ENCODE data around the gene IFNL2.

Gene IFNL2

GRCh38 chr19:39310558-39311311, 42.5 kb downstream of the IFNL2 start:
- Histone ChIP-seq H3K27me3 (ENCODE audit: insufficient read depth, insufficient read length) (peaks cover 5% of the 10 kb centered on the region), H3K9me3 (ENCODE audit: insufficient read depth, low read length) (no peaks in the 10 kb centered on the region), H3K4me3 (ENCODE audit: insufficient read length, low read depth) (no peak overlapping the region), H3K36me3 (ENCODE audit: insufficient read depth, insufficient read length, low read length) (peaks cover 4% of the 10 kb centered on the region), H3K4me1 (ENCODE audit: insufficient read depth, insufficient read length) (peaks cover 7% of the 10 kb centered on the region), H3K9ac (ENCODE audit: insufficient read length, low read depth) (no peak overlapping the region)
- TF ChIP-seq ZNF274 (IDR thresholded peaks at IDR 0.05; ENCODE audit: low read depth, low read length), result no peak
- TF ChIP-seq SUZ12 (IDR thresholded peaks at IDR 0.05; ENCODE audit: extremely low read depth, insufficient read depth, insufficient read length), result no peak
- TF ChIP-seq YY1 (IDR thresholded peaks at IDR 0.05; ENCODE audit: insufficient read depth, insufficient read length), result no peak
- DNase-seq (ENCODE audit: low read depth, low spot score), result no peak

GRCh38 chr19:39314016-39314728, 46.0 kb downstream of the IFNL2 start:
- Histone ChIP-seq H3K4me1 (ENCODE audit: insufficient read depth, insufficient read length) (peaks cover 7% of the 10 kb centered on the region), H3K4me3 (ENCODE audit: insufficient read length, low read depth) (no peak overlapping the region), H3K36me3 (ENCODE audit: insufficient read depth, insufficient read length, low read length) (peaks cover 4% of the 10 kb centered on the region), H3K27me3 (ENCODE audit: insufficient read depth, insufficient read length) (peaks cover 9% of the 10 kb centered on the region), H3K9me3 (ENCODE audit: insufficient read depth, low read length) (no peaks in the 10 kb centered on the region), H3K9ac (ENCODE audit: insufficient read length, low read depth) (no peak overlapping the region)
- DNase-seq (ENCODE audit: low read depth, low spot score), result no peak
- no peak for TF ChIP-seq YY1 (IDR thresholded peaks at IDR 0.05; ENCODE audit: insufficient read depth, insufficient read length)
- no peak for TF ChIP-seq ZNF274 (IDR thresholded peaks at IDR 0.05; ENCODE audit: low read depth, low read length)
- TF ChIP-seq SUZ12 (IDR thresholded peaks at IDR 0.05; ENCODE audit: extremely low read depth, insufficient read depth, insufficient read length), result no peak

- Histone ChIP-seq H3K27me3 (ENCODE audit: insufficient read depth, insufficient read length) (peaks cover 21% of the 10 kb centered on the region), H3K4me1 (ENCODE audit: insufficient read depth, insufficient read length) (no peaks in the 10 kb centered on the region), H3K9ac (ENCODE audit: insufficient read length, low read depth) (no peak overlapping the region), H3K4me3 (ENCODE audit: insufficient read length, low read depth) (no peak overlapping the region), H3K36me3 (ENCODE audit: insufficient read depth, insufficient read length, low read length) (peaks cover 4% of the 10 kb centered on the region), H3K9me3 (ENCODE audit: insufficient read depth, low read length) (no peaks in the 10 kb centered on the region)
- no peak for TF ChIP-seq SUZ12 (IDR thresholded peaks at IDR 0.05; ENCODE audit: extremely low read depth, insufficient read depth, insufficient read length)
- TF ChIP-seq YY1 (IDR thresholded peaks at IDR 0.05; ENCODE audit: insufficient read depth, insufficient read length), result no peak
- no peak for TF ChIP-seq ZNF274 (IDR thresholded peaks at IDR 0.05; ENCODE audit: low read depth, low read length)
- no peak for DNase-seq (ENCODE audit: low read depth, low spot score)
Observed at GRCh38 chr19:39315933-39316332, 47.7 kb downstream of the IFNL2 start.

GRCh38 chr19:39316627-39317321, 48.6 kb downstream of the IFNL2 start:
- no peak for DNase-seq (ENCODE audit: low read depth, low spot score)
- TF ChIP-seq YY1 (IDR thresholded peaks at IDR 0.05; ENCODE audit: insufficient read depth, insufficient read length) (no peak), ZNF274 (IDR thresholded peaks at IDR 0.05; ENCODE audit: low read depth, low read length) (no peak), SUZ12 (IDR thresholded peaks at IDR 0.05; ENCODE audit: extremely low read depth, insufficient read depth, insufficient read length) (no peak)
- H3K4me3 ChIP-seq (ENCODE audit: insufficient read length, low read depth), result no peak overlapping the region
- no peaks in the 10 kb centered on the region for H3K9me3 ChIP-seq (ENCODE audit: insufficient read depth, low read length)
- peaks cover 4% of the 10 kb centered on the region for H3K36me3 ChIP-seq (ENCODE audit: insufficient read depth, insufficient read length, low read length)
- H3K4me1 ChIP-seq (ENCODE audit: insufficient read depth, insufficient read length), result no peaks in the 10 kb centered on the region
- peaks cover 21% of the 10 kb centered on the region for H3K27me3 ChIP-seq (ENCODE audit: insufficient read depth, insufficient read length)
- H3K9ac ChIP-seq (ENCODE audit: insufficient read length, low read depth), result no peak overlapping the region

- Histone ChIP-seq H3K9me3 (ENCODE audit: insufficient read depth, low read length) (no peaks in the 10 kb centered on the region), H3K4me1 (ENCODE audit: insufficient read depth, insufficient read length) (no peaks in the 10 kb centered on the region), H3K9ac (ENCODE audit: insufficient read length, low read depth) (no peak overlapping the region), H3K27me3 (ENCODE audit: insufficient read depth, insufficient read length) (peaks cover 21% of the 10 kb centered on the region), H3K4me3 (ENCODE audit: insufficient read length, low read depth) (no peak overlapping the region), H3K36me3 (ENCODE audit: insufficient read depth, insufficient read length, low read length) (peaks cover 4% of the 10 kb centered on the region)
- DNase-seq (ENCODE audit: low read depth, low spot score), result no peak
- no peak for TF ChIP-seq ZNF274 (IDR thresholded peaks at IDR 0.05; ENCODE audit: low read depth, low read length)
- no peak for TF ChIP-seq SUZ12 (IDR thresholded peaks at IDR 0.05; ENCODE audit: extremely low read depth, insufficient read depth, insufficient read length)
- no peak for TF ChIP-seq YY1 (IDR thresholded peaks at IDR 0.05; ENCODE audit: insufficient read depth, insufficient read length)
Observed at GRCh38 chr19:39317476-39317875, 49.3 kb downstream of the IFNL2 start.

GRCh38 chr19:39318071-39318470, 49.9 kb downstream of the IFNL2 start:
- Histone ChIP-seq H3K4me1 (ENCODE audit: insufficient read depth, insufficient read length) (no peaks in the 10 kb centered on the region), H3K36me3 (ENCODE audit: insufficient read depth, insufficient read length, low read length) (peaks cover 4% of the 10 kb centered on the region), H3K4me3 (ENCODE audit: insufficient read length, low read depth) (no peak overlapping the region), H3K9ac (ENCODE audit: insufficient read length, low read depth) (no peak overlapping the region), H3K27me3 (ENCODE audit: insufficient read depth, insufficient read length) (peaks cover 21% of the 10 kb centered on the region), H3K9me3 (ENCODE audit: insufficient read depth, low read length) (no peaks in the 10 kb centered on the region)
- no peak for TF ChIP-seq YY1 (IDR thresholded peaks at IDR 0.05; ENCODE audit: insufficient read depth, insufficient read length)
- TF ChIP-seq ZNF274 (IDR thresholded peaks at IDR 0.05; ENCODE audit: low read depth, low read length), result no peak
- no peak for TF ChIP-seq SUZ12 (IDR thresholded peaks at IDR 0.05; ENCODE audit: extremely low read depth, insufficient read depth, insufficient read length)
- DNase-seq (ENCODE audit: low read depth, low spot score), result no peak

- Histone ChIP-seq H3K36me3 (ENCODE audit: insufficient read depth, insufficient read length, low read length) (peaks cover 4% of the 10 kb centered on the region), H3K4me3 (ENCODE audit: insufficient read length, low read depth) (no peak overlapping the region)
- no peak for TF ChIP-seq ZNF274 (IDR thresholded peaks at IDR 0.05; ENCODE audit: low read depth, low read length)
- no peak for TF ChIP-seq SUZ12 (IDR thresholded peaks at IDR 0.05; ENCODE audit: extremely low read depth, insufficient read depth, insufficient read length)
- no peak for TF ChIP-seq YY1 (IDR thresholded peaks at IDR 0.05; ENCODE audit: insufficient read depth, insufficient read length)
Observed at GRCh38 chr19:39318690-39319089, 50.5 kb downstream of the IFNL2 start.

More at GRCh38 chr19:39318690-39319089, 50.5 kb downstream of the IFNL2 start:
- DNase-seq (ENCODE audit: low read depth, low spot score), result no peak
- Histone ChIP-seq H3K4me1 (ENCODE audit: insufficient read depth, insufficient read length) (no peaks in the 10 kb centered on the region), H3K9ac (ENCODE audit: insufficient read length, low read depth) (no peak overlapping the region), H3K27me3 (ENCODE audit: insufficient read depth, insufficient read length) (peaks cover 21% of the 10 kb centered on the region), H3K9me3 (ENCODE audit: insufficient read depth, low read length) (no peaks in the 10 kb centered on the region)

All from NT2/D1 (cell line).